ENCODE data around the gene GID8.

DNA sequence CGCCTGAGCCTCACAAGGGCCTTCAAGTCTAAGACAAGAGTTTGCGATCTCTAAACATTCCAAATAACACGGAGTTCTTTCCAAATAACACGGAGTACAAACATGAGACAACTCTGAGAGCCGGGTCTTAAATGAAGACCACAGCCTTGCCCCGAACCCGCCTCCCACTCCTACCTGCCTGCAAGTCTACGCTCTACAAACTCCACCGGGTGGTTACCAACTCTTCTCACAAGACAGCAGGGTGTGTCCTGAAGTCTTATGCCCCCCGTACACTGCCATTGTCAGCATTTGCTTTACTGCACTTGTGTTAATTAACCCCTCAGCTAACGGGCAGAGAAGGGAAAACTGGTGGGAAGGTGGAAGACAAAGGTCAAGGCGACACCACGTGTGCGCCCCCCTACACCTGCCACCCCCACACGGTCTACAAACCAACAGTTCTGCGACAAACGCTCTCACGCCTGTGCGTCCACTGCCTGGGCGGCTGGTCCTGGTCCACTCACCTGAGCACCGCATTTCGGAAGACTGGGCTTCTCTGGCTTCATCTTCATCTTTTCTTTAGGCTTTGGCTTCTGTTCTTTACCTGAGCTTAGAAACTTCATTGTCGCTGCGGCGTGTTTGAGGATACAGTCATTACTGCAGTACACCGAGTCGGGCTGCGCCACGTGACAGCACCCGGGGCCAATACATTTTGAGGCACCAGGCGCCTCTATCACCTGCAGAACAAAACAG lies 31.1 kb upstream of the GID8 start:
- TF ChIP-seq, protein P1, sequence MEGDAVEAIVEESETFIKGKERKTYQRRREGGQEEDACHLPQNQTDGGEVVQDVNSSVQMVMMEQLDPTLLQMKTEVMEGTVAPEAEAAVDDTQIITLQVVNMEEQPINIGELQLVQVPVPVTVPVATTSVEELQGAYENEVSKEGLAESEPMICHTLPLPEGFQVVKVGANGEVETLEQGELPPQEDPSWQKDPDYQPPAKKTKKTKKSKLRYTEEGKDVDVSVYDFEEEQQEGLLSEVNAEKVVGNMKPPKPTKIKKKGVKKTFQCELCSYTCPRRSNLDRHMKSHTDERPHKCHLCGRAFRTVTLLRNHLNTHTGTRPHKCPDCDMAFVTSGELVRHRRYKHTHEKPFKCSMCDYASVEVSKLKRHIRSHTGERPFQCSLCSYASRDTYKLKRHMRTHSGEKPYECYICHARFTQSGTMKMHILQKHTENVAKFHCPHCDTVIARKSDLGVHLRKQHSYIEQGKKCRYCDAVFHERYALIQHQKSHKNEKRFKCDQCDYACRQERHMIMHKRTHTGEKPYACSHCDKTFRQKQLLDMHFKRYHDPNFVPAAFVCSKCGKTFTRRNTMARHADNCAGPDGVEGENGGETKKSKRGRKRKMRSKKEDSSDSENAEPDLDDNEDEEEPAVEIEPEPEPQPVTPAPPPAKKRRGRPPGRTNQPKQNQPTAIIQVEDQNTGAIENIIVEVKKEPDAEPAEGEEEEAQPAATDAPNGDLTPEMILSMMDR (IDR thresholded peaks at IDR 0.05) = no peak
- TF ChIP-seq POLR2A (IDR thresholded peaks at IDR 0.05) = no peak
